NCI-H1436 (cell line): Measurements from ENCODE around the gene MYL4.

Source experiments
- DNase-seq: peaks from one replicate; lab custom pipeline; 2025; lab: John Stamatoyannopoulos, UW

The MYL4 gene

GRCh38 chr17:47273245-47273644, 64.1 kb downstream of the MYL4 start:
- no peak for DNase-seq
